ENCODE measurements around the gene HSDL1. TPM values are rescaled to one million over a fixed set of nuclear protein-coding genes. Genes with fewer than 3 reads are reported as not detected.

HSDL1 gene
- total and polyA plus RNA-seq, 2 of the 4 experiments (the other 2 are of a cell fraction): 11.6 to 18.3 TPM

DNA sequence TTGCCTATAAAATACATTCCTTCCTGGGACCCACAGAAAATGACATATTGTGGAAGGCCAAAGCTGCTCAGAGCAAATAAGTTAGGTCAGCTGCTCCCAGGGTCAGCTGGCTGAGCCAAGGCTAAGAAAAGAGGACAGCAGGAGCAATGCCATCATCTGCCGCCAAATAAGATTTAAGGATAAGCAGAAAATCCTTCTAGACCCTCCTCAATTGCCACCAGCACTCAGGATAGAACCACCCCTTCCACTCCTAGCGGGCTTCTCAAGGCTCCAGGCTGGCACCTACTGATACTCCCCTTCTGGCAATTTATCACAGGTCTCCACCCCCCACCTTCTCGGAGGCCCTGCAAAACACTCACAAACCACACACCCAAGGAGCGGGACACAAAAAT, 51.1 kb downstream of the HSDL1 start:
- no peak overlapping the region for H3K27ac ChIP-seq (ENCODE audit: insufficient read depth, low read length)
- H2AK9ac ChIP-seq (replicated peaks; ENCODE audit: low read depth, low read length, poor library complexity): no peak overlapping the region
- H3K9me1 ChIP-seq (ENCODE audit: insufficient read depth, low read length): no peaks in the 10 kb centered on the region
- no peak overlapping the region for H3K14ac ChIP-seq (replicated peaks; ENCODE audit: low read depth, low read length)
- H3K36me3 ChIP-seq (ENCODE audit: control insufficient read depth, insufficient read depth, low read length): peaks cover 50% of the 10 kb centered on the region
- H2AK5ac ChIP-seq (ENCODE audit: low read depth, low read length): no peak overlapping the region
- no peak overlapping the region for H4K91ac ChIP-seq (ENCODE audit: insufficient read depth, low read depth, low read length)
- ChIA-PET POLR2A (ENCODE audit: unreplicated experiment) (no interaction called here), CTCF (no interaction called here)
- no peak overlapping the region for H4K5ac ChIP-seq (ENCODE audit: low read depth, low read length)
- H3K56ac ChIP-seq (ENCODE audit: extremely low read depth, insufficient read depth, low read length): no peak overlapping the region
- H4K8ac ChIP-seq (ENCODE audit: low read depth in 2 of 2, low read length in 2 of 2): no peak overlapping the region
- no peak overlapping the region for H2BK5ac ChIP-seq (ENCODE audit: low read depth, low read length, poor library complexity, severe bottlenecking)
- H2BK15ac ChIP-seq (ENCODE audit: low read depth, low read length): no peak overlapping the region
- no peak for TF ChIP-seq MXI1 (IDR thresholded peaks at IDR 0.05; ENCODE audit: borderline replicate concordance, low read depth, low read length)
- no peak for TF ChIP-seq MAZ (IDR thresholded peaks at IDR 0.05; ENCODE audit: borderline replicate concordance, low read depth, low read length)
- WGBS, 2 experiments (ENCODE audit: extremely low coverage in 2 of 2, insufficient read length in 1 of 2): 95% methylated on average over 2 of the region's 4 CpGs; no CpG with 5 or more reads in 1 of the 2 experiments
- no TSS peak for BruUV-seq (replicated peaks)
- no peak overlapping the region for H3K23ac ChIP-seq (ENCODE audit: low read depth, low read length)
- no peak overlapping the region for H3K4me2 ChIP-seq (ENCODE audit: low read depth, low read length)
- H3K4me3 ChIP-seq (ENCODE audit: insufficient read depth, low read depth, low read length): no peak overlapping the region
- no peak overlapping the region for H2AFZ ChIP-seq (replicated peaks; ENCODE audit: low read length, poor library complexity)
- H3K79me1 ChIP-seq (ENCODE audit: low read depth in 1 of 2, low read length in 2 of 2): peaks cover 11 to 19% of the 10 kb centered on the region in 2 experiments; a peak in 3 of 4 replicates
- dilution Hi-C loops (cut with HindIII; ENCODE audit: low sequenced_read_pairs, unreplicated experiment) (no loop called here), in situ Hi-C loops (cut with MboI; ENCODE audit: low sequenced_read_pairs) (no loop called here), intact Hi-C loops (cut with micrococcal nuclease) (no loop called here)
- no peaks in the 10 kb centered on the region for H3K9me3 ChIP-seq (ENCODE audit: control insufficient read depth, insufficient read depth, low read length)
- H2BK120ac ChIP-seq (ENCODE audit: low read depth, low read length): no peak overlapping the region
- H3K18ac ChIP-seq (ENCODE audit: low read depth, low read length): no peak overlapping the region
- H2BK20ac ChIP-seq (ENCODE audit: low read depth, low read length): no peak overlapping the region
- no peak overlapping the region for H3K9ac ChIP-seq (ENCODE audit: low read depth, low read length)
- H4K20me1 ChIP-seq (ENCODE audit: insufficient read depth, low read length): peaks cover 7% of the 10 kb centered on the region; the same call in 1 of the 2 replicates
- H3K4me1 ChIP-seq (ENCODE audit: control insufficient read depth, insufficient read depth, low read length): no peaks in the 10 kb centered on the region
- no peaks in the 10 kb centered on the region for H3K27me3 ChIP-seq (ENCODE audit: control insufficient read depth, insufficient read depth, low read length)
- no peak for ATAC-seq (ENCODE audit: low read depth)
- DNase-seq: no peak
- no peak overlapping the region for H3K4ac ChIP-seq (ENCODE audit: low read depth, low read length)
